Jurkat, Clone E6-1 (cell line): ENCODE measurements around the gene NUCB2.

Experiments
- DNase-seq: peaks from one replicate; pipeline ENCODE4 v3.0.0-alpha.2; 2011; ENCODE audit warnings: low read depth, low spot score
- H3K4me3 ChIP-seq: 2 replicates; pipeline ENCODE4 v1.5.1; 2011; ENCODE audit warnings: mild to moderate bottlenecking, low read length, control low read depth, moderate library complexity

NUCB2 gene

DNA sequence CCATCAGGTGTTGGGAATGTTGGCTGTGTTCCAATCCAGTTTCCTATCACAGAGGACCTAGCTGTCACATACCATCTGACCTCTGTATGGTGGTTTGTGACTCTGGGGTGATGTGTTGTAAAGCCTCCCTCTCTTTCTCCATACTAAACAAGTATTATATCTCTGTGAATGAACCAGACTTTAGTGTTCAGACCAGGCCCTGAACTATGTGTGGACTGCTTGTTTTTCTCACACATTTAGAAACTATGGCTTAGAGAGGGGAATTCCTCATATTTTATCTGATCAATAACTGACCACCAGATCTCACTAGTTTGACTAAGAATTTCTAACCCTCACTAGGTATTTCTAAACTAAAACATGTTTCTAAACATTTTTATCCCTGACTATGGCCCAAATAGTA, 92.6 kb downstream of the NUCB2 start:
- DNase-seq: no peak

DNA sequence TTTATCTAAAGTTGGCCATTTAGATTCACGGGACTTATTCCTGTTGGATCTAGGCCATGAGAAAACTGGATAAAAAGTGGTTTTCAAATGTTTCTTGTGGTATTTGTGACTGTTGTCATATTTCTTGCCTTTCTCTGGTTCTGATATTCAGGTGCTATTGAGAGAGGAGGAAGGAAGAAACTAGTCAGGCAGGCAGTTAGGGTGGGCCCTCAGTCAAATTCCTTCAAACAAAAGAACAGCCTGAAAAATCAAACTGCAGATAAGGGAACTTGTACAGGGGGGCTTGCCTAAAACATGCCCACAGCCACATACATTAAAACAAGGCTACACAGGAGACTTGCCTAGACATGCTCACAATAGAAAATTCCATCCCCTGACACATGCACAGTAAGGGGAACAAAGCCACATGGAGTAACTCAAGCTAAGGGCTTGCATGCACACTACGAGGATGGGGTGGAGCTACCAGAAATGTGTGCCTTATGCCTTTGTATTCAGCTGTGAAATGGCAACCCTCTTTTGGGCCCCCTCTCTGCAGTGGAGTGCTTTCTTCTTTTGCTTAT, 93.2 kb downstream of the NUCB2 start:
- H3K4me3 ChIP-seq: no peak overlapping the region
- DNase-seq: no peak

More for the DNA sequence above, 92.6 kb downstream of the NUCB2 start:
- no peak overlapping the region for H3K4me3 ChIP-seq

DNA sequence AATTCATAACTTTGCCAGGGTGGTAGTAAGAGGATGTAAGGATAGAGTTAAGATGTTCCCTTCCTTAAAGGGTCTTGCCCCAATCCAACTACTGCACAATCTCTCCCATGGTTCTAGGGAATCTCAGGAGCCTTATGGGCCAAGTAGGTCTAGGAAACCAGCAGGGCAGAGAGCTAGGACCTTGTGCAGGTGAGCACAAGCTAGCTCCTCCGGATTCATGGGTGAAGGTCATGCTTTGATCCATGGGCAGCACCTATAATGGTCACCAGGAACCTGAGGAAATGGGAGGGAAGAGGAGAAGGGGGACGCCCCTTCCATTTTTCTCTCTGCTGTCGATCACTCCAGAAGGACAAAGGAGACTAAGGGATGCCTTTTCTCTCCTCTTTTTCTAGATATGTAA, 95.1 kb downstream of the NUCB2 start:
- no peak overlapping the region for H3K4me3 ChIP-seq
- DNase-seq: no peak

DNA sequence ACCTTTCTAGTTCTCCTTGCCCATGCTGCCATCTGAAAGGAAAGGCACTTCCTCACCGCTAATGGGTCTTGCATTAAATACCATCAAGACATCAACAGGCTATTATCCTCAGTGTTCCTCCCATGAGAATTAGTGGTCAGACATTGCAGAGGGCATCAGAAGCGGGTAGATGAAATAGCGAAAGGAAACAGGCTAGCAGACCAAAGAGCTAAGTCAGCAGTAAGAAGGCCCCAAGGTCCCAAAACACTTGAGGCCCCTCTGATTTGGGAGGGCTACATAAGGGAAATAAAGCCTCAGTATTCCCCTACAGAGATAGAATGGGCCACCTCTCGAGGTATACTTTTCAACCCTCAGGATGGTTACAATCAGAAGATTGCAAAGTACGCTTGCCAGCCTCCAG, 99.0 kb downstream of the NUCB2 start:
- no peak for DNase-seq
- H3K4me3 ChIP-seq: no peak overlapping the region

DNA sequence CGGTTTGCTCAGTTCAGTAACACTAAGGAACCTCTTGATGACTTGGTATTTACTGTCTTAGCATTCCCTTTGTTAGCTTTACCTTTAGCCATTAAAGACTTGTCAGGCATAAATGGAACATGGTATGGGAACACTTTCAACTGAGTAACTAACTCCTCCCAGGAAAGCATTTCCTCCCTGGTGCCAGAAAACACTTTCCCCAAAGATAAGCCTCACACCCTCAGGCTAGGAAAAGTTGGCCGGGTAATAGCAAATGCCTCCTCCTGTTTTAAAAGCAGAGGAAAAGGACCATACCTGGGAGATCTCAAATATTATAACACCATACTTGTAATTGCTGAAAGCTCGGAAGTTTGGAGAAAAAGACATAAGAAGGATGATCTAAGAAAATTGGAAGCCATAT, 100.0 kb downstream of the NUCB2 start:
- no peak for DNase-seq
- no peak overlapping the region for H3K4me3 ChIP-seq

DNA sequence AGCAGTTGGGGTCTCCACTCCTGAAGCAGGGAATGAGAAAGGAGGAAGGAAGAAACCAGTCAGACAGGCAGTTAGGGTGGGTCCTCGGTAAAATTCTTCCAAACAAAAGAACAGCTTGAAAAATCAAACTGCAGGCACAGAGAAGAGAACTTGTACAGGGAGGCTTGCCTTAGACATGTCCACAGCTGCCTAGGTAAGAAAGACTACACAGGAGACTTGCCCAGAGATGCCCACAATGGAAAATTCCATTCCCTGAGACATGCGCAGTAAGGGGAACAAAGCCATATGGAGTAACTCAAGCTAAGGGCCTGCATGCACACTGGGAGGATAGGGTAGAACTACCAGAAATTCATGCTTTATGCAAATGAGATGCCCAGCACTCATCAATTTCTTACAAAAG, 102.1 kb downstream of the NUCB2 start:
- no peak for DNase-seq
- no peak overlapping the region for H3K4me3 ChIP-seq

DNA sequence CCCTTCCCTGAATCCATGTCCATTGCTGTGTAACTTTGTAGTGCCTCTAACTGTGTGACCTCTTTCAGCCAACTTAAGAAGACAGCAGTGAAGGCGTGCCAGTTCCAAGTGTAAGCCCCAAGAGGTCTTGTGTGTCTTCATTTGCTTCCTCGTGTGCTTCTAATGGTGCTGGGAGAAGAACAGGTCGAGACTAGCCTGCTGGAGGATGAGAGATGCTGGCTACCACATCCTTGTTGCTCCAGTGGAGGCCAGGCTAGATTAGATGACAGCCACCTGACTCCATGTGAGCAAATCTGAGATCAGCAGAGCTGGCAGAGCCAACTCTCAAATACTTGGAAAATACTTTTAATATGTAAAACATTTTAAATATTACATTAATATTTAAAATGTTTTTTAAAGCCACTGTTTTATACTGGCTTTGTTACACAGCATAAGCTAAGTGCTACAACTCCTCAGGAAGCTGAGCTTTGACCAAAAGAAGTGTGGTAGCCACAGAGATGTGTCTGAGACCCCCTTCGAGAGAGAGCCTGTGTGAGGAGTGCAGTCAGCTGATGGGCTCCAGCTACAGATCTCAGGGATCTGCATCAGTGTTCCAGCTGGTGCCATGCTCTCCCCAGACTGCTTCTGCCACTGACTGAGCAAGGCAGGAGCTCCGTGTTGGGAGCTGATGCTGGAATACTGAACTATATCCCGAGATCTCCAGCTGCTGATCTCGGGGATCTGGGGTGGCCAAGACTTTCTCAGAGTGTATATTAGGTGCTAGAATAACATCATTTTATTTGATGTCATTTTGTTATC, 103.0 kb downstream of the NUCB2 start:
- DNase-seq: no peak

DNA sequence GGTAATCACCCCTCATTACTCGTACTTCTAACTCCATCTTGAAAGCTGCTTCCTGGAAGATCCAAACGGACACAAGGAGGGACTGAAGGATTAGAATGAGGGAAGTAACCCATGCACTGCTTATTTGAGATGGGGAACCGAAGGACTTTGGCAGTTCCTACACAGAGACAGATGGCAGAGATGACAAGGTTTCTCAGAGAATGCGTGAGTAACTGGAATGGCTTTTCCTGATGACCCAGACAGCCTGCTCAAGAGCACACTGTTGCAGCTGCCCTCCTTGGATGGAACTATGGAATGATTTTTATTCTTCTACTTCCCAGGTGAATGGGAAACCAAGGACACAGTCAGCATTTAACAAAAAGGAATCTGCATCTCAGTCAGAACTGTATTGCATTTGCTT, 104.6 kb downstream of the NUCB2 start:
- no peak for DNase-seq
- H3K4me3 ChIP-seq: no peak overlapping the region

More for the DNA sequence above, 103.0 kb downstream of the NUCB2 start:
- no peak overlapping the region for H3K4me3 ChIP-seq
